Measurements from ENCODE around the gene ZNF454. TPM values are rescaled to one million over a fixed set of nuclear protein-coding genes. Genes with fewer than 3 reads are reported as not detected.

Gene ZNF454
- total RNA-seq, 1 experiment from 2014 or later, result not detected

DNA sequence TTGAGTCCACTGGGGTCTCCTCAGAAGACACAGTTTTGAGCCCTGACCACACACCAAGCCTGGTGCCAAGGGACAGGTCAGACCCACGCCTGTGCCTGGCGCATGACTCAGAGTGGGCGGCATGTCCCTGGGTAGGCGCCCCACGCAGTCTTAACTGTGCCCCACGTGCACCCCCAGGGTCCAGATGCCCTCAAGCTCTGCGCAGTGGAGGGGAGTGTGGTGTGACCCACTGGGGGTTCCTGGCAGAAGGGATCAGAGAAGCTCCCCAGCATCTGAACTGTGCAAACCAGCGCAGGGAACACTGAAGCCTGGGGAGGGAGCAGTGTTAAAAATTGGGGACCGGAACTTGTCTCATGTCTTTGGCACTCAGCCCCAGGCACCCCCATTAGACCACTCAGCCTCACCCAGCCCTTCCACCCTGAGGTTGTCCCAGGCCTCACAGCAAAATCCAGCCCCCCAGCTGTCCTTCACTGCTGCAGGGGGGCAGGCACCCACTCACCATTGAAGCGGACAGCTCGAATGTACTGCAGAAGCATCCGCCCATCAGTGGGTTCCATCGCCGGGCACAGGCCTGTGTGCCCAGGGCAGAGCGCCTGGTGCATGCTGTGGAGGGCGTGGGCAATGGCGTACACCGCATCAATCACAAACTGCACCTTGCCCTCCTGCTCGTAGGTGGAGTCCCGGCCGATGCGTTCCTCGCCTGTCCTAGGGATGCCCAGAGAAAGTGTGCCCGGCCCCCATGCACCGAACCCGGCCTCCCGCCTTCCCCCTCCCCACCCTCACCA, 47.6 kb downstream of the ZNF454 start:
- Mint-ChIP-seq H3K36me3 (ENCODE audit: insufficient read depth in 1 of 3, low read depth in 3 of 3) (peaks cover 4 to 16% (median 15%) of the 10 kb centered on the region in 3 experiments; a peak in 6 of 7 replicates), H3K27me3 (ENCODE audit: low read depth) (peaks cover 38% of the 10 kb centered on the region), H3K9me3 (peaks cover 56 to 85% of the 10 kb centered on the region in 2 experiments), H3K4me1 (no peaks in the 10 kb centered on the region), H3K27ac (no peak overlapping the region), H3K4me3 (no peak overlapping the region)
- peaks cover 51% of the 10 kb centered on the region for H3K9me3 ChIP-seq (ENCODE audit: control insufficient read depth, low read depth, low read length)
- H2BK120ac ChIP-seq (ENCODE audit: low read depth, low read length, poor library complexity, severe bottlenecking), result no peak overlapping the region
- H3K9ac ChIP-seq (ENCODE audit: extremely low read depth, insufficient read length, low read length), result no peak overlapping the region
- no peak overlapping the region for H3K14ac ChIP-seq (ENCODE audit: insufficient read depth, low read length)
- H2AK5ac ChIP-seq (ENCODE audit: insufficient read length, low read length), result no peak overlapping the region
- H2BK15ac ChIP-seq (ENCODE audit: low read depth, low read length), result no peak overlapping the region
- H3K23ac ChIP-seq (ENCODE audit: insufficient read length, low read depth, low read length), result no peak overlapping the region
- H4K20me1 ChIP-seq (ENCODE audit: control insufficient read depth, insufficient read depth, insufficient read length), result no peaks in the 10 kb centered on the region
- H2AFZ ChIP-seq (ENCODE audit: low read length), result no peak overlapping the region
- H3K18ac ChIP-seq (ENCODE audit: insufficient read length, low read depth, low read length), result no peak overlapping the region
- H3K27me3 ChIP-seq (ENCODE audit: insufficient read depth, low read length), result peaks cover 7% of the 10 kb centered on the region; the same call in 1 of the 2 replicates
- no peak overlapping the region for H2BK12ac ChIP-seq (ENCODE audit: insufficient read length, low read depth, low read length)
- H2BK20ac ChIP-seq (ENCODE audit: low read depth, low read length, poor library complexity, severe bottlenecking), result no peak overlapping the region
- TF ChIP-seq, protein P1, sequence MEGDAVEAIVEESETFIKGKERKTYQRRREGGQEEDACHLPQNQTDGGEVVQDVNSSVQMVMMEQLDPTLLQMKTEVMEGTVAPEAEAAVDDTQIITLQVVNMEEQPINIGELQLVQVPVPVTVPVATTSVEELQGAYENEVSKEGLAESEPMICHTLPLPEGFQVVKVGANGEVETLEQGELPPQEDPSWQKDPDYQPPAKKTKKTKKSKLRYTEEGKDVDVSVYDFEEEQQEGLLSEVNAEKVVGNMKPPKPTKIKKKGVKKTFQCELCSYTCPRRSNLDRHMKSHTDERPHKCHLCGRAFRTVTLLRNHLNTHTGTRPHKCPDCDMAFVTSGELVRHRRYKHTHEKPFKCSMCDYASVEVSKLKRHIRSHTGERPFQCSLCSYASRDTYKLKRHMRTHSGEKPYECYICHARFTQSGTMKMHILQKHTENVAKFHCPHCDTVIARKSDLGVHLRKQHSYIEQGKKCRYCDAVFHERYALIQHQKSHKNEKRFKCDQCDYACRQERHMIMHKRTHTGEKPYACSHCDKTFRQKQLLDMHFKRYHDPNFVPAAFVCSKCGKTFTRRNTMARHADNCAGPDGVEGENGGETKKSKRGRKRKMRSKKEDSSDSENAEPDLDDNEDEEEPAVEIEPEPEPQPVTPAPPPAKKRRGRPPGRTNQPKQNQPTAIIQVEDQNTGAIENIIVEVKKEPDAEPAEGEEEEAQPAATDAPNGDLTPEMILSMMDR (conservative IDR thresholded peaks at IDR 0.05), result no peak
- no peak overlapping the region for H3K4ac ChIP-seq (ENCODE audit: low read depth, low read length)
- H3K23me2 ChIP-seq (ENCODE audit: insufficient read length, low read depth, low read length, poor library complexity, severe bottlenecking), result no peaks in the 10 kb centered on the region
- no peak overlapping the region for H3K4me2 ChIP-seq (ENCODE audit: insufficient read depth, insufficient read length, low read length)
- H3K27ac ChIP-seq (ENCODE audit: insufficient read length, low read depth, low read length), result no peak overlapping the region
- no peaks in the 10 kb centered on the region for H3K79me2 ChIP-seq (ENCODE audit: insufficient read depth, low read length)
- H3T11ph ChIP-seq (ENCODE audit: low read length), result no peak overlapping the region
- H4K91ac ChIP-seq (ENCODE audit: insufficient read length, low read depth, low read length), result no peak overlapping the region
- no peak overlapping the region for H2BK5ac ChIP-seq (ENCODE audit: insufficient read length, low read length)
- no peaks in the 10 kb centered on the region for H3K79me1 ChIP-seq (ENCODE audit: insufficient read depth, low read depth, low read length, poor library complexity, severe bottlenecking)
- no peak overlapping the region for H4K8ac ChIP-seq (replicated peaks; ENCODE audit: insufficient read length, low read depth, low read length)
- H3K4me1 ChIP-seq (ENCODE audit: insufficient read depth, low read length), result no peaks in the 10 kb centered on the region
- no peak overlapping the region for H3K56ac ChIP-seq (ENCODE audit: insufficient read length, low read depth, low read length)
- no peak overlapping the region for H4K5ac ChIP-seq (ENCODE audit: insufficient read length, low read depth, low read length)
- no CpG with 5 or more reads among the region's 27 CpGs for WGBS (ENCODE audit: extremely low coverage, insufficient read length, low lambda C conversion rate)
- DNase-seq, result no peak
